Activated CD8-positive, alpha-beta memory T cell treated with anti-CD3 and anti-CD28 coated beads, Interleukin-2, amount 50 U/mL, for 1 hour (primary cell): Measurements from ENCODE around the gene NEGR1.
"Not testable (repeated sequence)": the region's sequence is repeated elsewhere in the genome, so short reads cannot be mapped to it uniquely, and the experiment has no call there.

Experiments
- DNase-seq: peaks from one replicate; pipeline ENCODE4 v3.0.0-alpha.2; 2020; ENCODE audit errors: extremely low read depth

Gene NEGR1

DNA sequence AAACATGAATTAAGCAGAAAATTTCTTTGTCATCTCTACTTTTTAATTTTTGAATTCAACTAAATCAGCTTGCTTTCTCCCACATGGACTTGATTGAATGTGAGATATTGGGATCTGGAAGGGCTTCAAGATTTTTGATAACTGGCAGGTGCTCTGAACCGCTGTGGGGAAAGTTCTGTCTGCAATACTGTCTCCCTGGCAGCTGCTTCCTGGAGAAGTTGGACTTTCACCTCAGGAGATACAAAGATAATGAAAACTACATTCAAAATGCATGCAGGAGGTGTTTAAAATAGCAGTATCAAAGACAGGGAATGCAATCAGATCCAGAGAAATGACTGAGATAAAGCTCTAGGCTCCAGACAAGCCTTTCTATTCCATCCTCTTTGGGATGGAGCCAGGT, 338.3 kb downstream of the NEGR1 start:
- DNase-seq = no peak

DNA sequence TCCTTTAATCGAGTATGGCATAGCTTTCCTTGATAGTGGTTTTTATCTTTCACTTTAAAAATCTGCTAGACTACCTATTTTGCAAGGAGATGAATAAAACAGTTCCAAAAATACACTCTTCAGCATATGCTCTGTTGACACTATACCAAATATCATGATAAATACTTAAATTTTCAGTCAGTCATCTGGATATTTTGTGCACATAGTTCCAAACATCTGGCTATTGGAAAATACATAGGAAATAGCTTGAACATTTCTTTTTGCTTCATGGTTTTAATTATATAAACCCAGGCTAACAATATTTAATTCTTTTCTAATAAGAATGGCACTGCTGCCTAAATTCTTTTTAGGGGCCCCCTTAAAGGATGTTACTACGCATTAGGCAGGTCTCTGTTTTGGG, 342.1 kb downstream of the NEGR1 start:
- DNase-seq = no peak

DNA sequence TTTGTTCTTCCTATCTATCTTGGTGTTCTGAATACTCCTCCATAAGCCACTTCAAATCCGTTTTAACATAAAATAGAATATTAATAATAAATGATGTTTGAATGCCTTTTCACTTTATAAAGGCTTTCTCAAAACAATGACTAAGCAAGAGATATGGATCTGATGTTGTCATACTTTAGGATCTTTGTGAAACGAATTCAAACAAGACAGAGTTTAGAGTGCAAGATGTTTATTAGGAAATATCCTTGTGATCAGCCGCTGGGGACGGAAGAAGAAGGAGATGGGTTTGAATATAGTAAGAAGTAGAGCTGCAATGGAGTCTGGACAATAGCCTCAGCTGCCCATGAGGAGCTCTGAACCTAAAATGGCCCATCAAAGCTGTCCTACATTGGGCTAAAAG, 351.8 kb downstream of the NEGR1 start:
- DNase-seq = no peak

DNA sequence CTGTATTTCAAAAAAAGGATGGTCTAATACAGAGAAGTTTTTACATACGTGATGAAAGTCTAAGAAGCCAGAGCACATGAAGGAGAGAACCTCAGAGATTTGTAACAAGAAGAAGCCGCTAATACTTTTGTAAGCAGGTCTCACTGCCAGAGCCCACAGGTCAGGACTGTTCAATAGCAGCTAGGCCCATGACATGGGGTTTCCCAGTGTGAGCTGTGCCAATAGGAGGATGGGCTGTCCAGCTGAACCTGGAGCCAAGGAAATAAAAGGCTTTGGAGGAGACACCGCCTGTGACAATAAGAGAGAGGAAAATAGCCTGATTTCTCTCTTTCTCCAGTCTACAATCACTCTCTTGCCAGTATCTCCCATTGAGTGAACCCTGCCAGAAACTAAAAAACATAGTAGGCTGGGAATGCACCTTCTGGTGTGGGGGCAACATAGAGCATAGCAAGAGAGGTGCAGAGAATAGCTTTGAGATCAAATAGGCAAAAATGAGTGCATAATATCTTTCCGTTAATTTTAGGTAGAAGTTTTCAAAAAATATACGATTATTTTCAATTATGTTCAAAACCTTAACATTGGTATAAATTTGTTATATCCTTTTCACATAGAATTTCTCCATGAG, 360.3 kb downstream of the NEGR1 start:
- no peak for DNase-seq

DNA sequence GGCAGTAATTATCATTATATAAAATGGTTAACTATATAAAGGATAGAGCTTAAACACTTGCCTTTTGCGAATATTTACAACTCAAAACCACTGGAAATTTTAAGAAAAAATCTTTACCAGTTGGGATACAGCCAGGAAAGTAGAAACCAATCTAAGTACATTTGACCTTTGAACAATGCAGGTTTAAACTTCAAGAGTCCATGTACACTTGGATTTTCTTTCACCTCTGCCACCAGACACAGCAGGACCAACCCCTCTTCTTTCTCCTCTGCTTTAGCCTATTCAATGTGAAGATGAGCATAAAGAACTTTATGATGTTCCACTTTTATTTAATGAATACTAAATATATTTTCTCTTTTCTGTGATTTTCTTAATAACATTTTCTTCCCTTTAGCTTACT, 361.1 kb downstream of the NEGR1 start:
- no peak for DNase-seq

DNA sequence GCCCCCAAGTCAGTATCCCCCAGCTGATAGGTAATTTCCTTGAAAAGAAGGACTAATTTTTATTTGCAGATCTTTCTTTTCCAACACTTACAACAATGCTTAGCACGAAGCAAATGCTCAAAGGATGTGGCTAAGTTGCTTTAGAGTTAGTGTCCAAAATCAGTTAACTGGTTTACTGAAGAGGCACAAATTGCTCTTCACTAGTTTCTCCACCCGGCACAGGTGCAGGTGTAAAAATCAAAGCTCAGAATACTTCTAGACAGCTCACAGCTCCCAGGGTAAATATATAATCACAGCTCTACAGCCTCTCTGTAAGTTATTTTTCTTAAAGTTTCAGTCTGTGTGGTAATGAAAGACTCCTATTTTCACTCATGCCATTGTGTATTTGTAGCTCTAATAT, 361.8 kb downstream of the NEGR1 start:
- no peak for DNase-seq

DNA sequence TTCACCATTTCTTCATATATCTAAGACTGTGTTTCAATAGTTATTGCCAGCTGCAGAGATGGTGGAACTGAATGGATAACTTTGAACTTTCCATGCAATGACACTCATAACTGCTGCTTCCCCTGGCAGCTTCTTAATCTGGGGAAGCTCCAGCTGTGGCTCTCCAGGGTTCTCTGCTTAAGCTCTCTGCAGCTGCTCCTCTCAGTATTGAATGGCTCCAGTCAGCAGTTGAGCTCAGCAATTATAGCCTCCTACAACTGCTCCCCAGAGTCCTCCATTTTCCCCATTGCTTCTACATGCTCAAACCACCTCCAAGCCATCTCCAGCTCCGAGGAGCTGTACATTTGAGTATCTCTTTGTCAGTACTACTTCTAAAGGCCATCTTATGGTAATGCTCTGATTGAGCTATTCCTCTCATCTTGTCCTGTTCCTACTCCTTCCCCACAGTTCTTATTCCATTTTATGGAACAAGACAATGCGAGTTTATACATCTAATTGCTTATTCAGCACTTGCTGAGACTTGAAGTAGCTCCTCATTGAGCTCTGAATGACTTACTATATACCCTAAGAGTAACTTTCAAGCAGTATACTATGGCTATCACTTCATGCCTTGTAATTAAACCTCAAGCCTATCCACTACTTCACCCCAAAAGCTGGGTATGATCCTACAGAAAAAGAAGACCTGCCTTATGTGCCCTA, 362.4 kb downstream of the NEGR1 start:
- no peak for DNase-seq

DNA sequence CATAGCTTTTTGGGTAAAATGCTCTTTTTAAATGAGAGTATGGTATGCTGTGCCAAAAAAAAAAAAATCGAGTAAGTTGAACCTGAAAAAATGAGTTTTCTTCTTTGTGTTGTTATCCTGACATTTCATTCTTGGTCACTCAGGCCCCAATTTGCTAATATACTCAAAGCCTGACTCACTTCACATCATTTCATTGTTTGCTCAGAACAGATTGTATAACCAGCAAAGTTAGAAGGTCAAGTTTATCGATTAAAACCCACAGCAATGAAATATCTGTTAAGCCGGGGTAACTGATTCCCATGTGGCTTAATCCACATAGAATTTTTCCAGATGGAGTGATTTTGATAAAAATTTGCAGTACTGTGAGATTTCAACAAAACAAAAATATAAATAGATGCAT, 363.7 kb downstream of the NEGR1 start:
- no peak for DNase-seq

DNA sequence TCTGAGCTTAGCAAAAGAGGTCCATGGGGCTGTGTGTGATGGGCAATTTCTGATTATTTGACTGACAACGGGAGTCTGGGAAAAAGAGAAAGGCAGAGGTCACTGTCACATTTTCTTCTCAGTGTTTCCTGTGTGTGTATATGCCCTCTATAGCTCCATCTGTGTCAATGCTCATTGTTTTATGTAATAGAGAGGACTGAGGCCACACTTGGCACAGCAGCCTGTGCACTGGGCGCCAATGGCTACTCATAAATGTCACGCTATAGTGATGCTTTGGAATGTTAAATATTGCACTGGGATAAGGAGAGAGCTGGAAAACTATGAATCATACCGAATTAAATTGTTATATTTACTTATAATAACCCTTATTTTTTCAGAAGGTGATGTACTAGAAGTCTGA, 365.4 kb downstream of the NEGR1 start:
- no peak for DNase-seq

DNA sequence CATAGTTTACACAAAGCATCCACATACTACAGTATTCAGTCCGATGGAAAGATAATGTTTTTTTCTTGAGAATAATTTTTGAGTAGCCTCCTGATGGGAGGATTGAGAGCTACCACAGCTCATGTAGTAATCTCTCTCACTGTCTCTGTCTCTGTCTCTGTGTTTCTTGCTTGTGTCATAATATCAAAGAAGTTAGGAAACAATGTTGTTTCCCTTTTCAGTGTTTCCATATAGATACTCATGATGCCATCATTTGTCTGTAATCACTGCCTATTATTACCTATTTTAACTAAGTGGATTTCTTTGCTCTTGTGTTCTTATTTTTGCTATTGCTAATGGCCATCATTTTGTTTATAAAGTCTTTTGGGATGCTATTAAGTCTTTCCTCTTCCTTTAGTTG, 367.7 kb downstream of the NEGR1 start:
- DNase-seq = no peak

DNA sequence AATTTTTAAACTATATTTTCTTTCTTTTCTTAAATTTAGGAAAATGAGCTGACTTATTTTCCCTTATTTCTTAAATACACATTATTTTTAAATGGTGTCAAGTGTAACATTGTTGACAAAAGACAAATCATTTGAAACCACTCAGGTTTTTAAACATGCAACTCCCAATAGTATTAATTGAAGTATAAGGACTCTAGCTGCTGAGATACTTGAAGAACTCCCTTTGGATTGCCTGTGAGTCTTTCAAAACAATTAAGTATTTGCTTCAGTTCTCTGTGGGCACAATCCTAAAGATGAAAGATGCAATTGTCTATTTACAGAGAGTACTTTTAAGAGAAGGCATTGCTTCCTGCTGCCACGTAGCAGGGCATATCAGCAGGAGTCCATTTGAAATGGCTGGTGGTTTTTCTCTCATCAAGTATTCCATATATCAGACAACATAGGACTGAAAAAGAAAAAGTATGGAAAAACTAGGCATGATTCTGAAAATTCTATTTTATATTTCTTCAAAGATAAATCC, 373.4 kb downstream of the NEGR1 start:
- DNase-seq = no peak

DNA sequence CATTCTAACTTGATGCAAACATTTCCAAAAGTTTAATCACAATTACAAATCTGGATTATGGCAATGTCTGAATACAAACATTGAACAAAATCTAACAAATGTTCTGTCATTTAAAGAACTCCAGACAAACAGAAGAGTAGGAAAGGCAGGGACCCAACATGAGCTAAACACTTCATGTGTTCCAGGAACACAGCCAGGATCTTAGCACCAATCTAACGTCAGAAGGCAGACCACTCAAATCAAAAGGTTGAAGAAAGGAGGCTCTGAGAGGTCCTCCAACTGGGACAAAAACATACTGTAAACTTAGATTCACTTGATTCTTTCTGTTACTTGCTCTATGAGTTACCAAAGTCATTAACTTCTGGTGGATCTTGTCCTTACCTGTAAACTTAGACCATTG, 374.0 kb downstream of the NEGR1 start:
- no peak for DNase-seq

DNA sequence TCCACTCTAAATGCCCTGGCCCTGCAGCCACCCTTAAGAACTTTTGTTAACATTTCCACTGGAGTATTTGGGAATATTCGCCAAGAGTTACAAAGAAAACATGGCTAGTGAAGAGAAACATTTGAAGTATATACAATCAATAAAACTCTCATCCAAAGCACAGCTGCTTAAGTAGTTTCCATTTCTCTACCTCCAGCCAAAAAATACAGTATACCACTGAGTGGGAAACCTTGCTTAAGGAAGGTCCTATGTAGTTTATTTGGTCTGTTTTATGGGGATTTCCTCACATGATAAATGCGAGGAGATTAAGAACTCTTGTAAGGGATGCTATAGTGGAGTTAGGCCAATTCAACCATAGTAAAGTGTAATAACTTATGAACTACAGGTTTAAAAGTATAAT, 382.5 kb downstream of the NEGR1 start:
- no peak for DNase-seq

DNA sequence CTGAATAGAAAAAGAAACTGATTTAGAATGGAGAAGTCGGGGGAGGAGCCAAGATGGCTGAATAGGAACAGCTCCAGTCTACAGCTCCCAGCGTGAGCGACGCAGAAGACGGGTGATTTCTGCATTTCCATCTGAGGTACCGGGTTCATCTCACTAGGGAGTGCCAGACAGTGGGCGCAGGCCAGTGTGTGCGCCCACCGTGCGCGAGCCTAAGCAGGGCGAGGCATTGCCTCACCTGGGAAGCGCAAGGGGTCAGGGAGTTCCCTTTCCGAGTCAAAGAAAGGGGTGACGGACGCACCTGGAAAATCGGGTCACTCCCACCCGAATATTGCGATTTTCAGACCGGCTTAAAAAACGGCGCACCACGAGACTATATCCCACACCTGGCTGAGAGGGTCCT, 394.2 kb downstream of the NEGR1 start:
- not testable (repeated sequence) for DNase-seq

DNA sequence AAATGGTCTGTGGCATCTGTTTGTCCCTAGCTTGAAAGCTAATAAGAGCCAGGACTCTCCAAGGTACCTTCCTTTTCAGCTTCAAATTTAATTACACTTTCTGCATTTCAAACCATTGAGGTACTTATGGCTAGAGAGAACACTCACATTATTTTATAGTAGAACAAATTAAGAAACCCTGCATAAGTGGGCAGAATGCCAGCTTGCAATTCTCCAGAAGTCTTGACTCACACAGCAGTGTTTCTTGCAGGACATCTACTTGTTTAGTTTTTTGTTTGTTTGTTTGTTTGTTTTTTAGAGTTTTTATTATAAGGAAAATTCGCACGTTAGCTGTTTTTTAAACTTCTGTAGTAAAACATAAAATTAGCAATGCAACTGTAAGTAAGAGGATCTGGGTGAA, 397.2 kb downstream of the NEGR1 start:
- no peak for DNase-seq

DNA sequence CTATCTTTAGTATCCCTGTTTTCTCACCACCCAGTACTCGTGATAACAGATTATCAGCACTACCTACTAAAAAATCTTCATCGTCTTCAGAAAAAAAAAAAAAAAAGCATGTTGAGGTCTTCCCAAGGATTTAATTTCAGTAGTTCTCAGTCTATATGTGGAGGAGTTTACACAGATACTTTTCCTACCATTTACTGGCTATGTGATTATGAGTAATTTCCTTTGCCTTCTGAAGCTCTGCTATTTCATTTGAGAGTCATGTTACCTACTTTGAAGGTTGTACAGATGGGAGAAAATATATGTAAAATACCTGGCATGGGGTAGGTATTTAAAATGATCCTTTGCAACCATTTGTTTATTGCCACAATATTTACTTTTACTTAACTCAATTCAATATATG, 399.7 kb downstream of the NEGR1 start:
- no peak for DNase-seq

DNA sequence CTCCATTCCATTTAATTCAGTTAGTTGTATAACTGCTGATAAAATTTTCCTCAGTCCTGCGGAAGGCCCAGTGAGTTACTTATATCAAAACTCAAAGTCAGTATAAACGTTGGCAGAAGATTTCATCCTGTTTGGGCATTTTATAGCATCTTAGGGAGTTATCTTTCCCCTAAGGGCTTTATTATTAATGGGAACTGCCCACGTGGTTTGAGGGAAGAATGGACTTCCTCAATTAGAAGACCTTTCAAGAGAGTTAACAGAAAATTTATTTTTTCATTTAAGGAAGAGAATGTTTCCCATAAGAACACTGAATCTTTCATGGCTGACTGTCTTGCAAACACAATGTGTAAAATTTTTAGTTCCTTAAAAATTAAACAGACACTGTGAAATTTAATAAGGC, 400.1 kb downstream of the NEGR1 start:
- no peak for DNase-seq

DNA sequence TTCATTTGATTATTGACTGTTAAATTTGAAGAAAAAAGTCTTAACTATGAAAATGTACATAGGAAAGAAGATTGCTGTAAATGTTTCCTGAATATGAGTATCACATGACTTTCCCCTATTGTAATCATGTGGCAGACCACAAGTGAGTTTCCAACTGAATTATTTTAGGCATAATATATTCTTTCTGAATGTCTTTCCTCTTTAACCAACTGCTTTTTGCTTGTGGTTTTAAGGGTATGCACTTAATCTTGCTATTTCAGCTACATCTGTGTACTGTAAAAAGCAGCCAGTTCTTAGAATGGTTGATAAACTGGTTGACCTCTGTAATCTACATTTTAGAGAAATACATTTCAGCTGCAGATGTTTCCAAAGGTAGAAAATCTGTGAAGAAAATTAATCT, 400.7 kb downstream of the NEGR1 start:
- DNase-seq = no peak

DNA sequence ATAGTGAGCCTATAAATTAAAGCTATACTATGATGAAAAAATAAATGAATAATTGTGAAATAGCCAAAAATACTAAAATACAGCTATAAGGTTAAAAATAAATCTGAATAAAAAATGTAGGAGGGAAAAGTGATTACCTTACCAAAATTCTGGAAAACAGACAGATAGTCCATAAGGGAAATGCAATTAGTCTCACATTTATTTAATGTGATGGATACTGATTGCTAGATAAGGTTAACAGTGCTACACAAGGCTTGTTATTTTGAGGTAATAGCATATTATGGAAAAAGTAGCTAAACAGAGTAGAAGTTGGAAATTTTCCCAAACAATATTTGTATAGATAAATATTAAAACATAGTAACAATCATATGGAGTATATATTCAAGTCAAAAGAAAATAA, 413.0 kb downstream of the NEGR1 start:
- no peak for DNase-seq

DNA sequence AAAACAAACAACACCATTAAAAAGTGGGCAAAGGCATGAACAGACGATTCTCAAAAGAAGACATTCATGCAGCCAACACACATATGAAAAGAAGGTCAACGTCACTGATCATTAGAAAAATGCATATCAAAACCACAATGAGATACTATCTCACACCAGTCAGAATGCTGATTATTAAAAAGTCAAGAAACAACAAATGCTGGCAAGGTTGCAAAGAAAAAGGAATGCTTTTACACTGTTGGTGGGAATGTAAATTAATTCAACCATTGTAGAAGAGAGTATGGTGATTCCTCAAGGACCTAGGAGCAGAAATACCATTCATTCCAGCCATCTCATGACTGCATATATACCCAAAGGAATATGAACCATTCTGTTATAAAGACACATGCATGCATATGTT, 419.6 kb downstream of the NEGR1 start:
- DNase-seq = no peak

DNA sequence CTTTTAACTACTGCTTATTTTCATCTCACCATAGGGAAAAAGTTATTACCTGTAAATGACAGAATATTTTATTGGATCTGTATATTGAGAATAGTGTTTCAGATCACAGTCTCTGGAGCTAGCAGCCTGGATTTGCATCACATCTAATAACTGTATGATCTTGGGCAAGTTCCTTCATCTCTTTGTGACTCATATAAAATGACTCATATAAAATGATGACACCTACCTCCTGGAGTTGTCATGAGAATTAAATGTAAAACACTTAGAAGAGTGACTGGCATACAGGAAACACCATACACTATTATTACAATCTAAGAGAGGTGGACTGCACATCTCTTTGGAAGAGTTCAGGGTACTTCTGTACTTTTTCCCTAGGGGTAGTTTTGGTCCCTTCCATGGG, 421.3 kb downstream of the NEGR1 start:
- DNase-seq = no peak

DNA sequence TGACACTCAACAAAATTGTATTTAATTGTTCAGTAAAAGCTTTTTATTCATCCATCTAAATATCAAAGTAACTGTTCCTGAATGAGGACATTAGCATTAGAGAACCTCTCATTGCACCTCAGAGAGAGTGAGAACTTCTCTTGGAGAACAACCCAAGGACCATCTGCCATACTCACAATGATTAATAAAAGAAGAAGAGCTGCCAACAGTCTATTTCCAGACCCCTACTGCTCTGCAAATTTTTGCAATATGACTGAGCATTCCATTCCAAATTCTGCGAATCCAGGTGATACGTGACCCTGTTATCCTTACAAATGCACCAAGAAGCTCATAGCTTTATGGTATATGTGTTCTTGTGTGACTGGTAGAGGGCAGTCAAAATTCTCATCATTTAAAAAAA, 422.5 kb downstream of the NEGR1 start:
- DNase-seq = no peak

DNA sequence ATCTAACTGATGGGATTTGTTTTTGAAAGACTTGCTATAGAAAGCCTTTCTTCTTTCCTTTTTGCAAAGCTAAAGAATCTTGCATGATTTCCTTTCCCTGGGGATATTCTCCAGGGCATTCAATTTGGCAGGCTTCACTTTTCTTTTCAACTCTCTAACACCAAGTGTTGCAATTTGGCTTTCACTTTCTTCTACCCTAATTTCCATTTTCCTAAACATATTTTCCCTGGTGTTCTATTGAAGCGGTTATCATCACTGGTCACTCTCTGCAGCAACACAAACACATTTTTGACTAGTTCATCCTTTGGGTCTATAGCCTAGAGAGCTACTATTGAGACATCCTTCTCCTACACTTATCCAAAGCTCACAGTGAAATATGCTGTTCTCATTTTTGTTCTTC, 424.5 kb downstream of the NEGR1 start:
- no peak for DNase-seq

DNA sequence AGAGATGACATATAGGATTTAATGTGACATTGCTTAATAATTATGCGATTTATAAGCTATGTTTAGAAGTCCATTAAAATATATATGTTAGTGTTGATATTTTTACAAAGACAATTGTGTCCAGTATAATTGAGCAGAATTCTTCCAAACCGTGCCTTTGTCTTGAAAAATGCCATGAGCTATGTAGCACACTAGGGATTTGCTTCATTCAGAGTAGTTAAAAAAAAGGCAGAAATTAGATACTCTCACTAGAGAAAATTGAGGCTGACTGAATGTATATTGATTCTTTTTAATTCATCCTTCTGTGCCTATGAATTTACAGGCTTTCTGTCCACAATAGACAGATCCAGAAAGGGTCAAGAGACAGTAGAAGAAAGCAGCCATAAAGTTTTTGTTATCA, 429.0 kb downstream of the NEGR1 start:
- no peak for DNase-seq
